Gastroesophageal sphincter (tissue), 4 donors: ENCODE results near the gene BNIP2. TPM values are rescaled to one million over a fixed set of nuclear protein-coding genes. Genes with fewer than 3 reads are reported as not detected.

Source experiments
- ATAC-seq: fragments of 150-250 bp; one replicate; pipeline ENCODE4 v1.9.1; 2016; ENCODE audit warnings: mild to moderate bottlenecking, moderate library complexity
- H3K27ac ChIP-seq, 4 donors: fragments of 200-600 bp; sonication (generic) in 3 of 4; 1 replicate in 3 of 4; 2 replicates in 1 of 4; pipeline ENCODE4 v1.5.1; 2016 to 2019
- H3K27me3 ChIP-seq: fragments of 200-600 bp; sonication (generic); one replicate; pipeline ENCODE4 v1.5.1; 2019
- H3K36me3 ChIP-seq, 2 donors: fragments of 200-600 bp; sonication (generic); one replicate each; pipeline ENCODE4 v1.5.1; 2019; ENCODE audit warnings: control low read depth in 1 of 2
- H3K4me1 ChIP-seq, 3 donors: fragments of 200-600 bp; sonication (generic); 1 replicate in 2 of 3; 2 replicates in 1 of 3; pipeline ENCODE4 v1.5.1; 2016 to 2019; ENCODE audit warnings: control low read depth in 2 of 3
- H3K4me3 ChIP-seq, 2 donors: fragments of 200-600 bp; sonication (generic); one replicate each; pipeline ENCODE4 v1.5.1; 2019; ENCODE audit warnings: mild to moderate bottlenecking in 1 of 2, moderate library complexity in 1 of 2
- H3K9me3 ChIP-seq, 3 donors: fragments of 200-600 bp; sonication (generic); one replicate each; pipeline ENCODE4 v1.5.1; 2017 to 2019; ENCODE audit warnings: control low read depth in 2 of 3
- CTCF ChIP-seq, 4 experiments: fragments of 200-600 bp in 2 of 4; fragments of 450-650 bp in 2 of 4; sonication (generic) in 1 of 4; IDR thresholded peaks; one replicate each; pipeline ENCODE4 v1.5.1; 2017 to 2019; ENCODE audit warnings: antibody characterized with exemption in 4 of 4, mild to moderate bottlenecking in 2 of 4, moderate library complexity in 2 of 4
- EP300 ChIP-seq: sonication (generic); formaldehyde crosslinking; IDR thresholded peaks from one replicate; pipeline ENCODE4 v1.6.1; 2017; ENCODE audit warnings: antibody characterized with exemption, mild to moderate bottlenecking
- POLR2A ChIP-seq, 2 donors: fragments of 450-650 bp; IDR thresholded peaks; one replicate each; pipeline ENCODE4 v1.6.1; 2017; ENCODE audit warnings: antibody characterized with exemption in 2 of 2, mild to moderate bottlenecking in 2 of 2, moderate library complexity in 1 of 2
- POLR2AphosphoS5 ChIP-seq: sonication (generic); formaldehyde crosslinking; IDR thresholded peaks from one replicate; pipeline ENCODE4 v1.6.1; 2017; ENCODE audit warnings: antibody characterized with exemption
- WGBS, 2 donors: methylation state at CpG; one replicate each; pipeline ENCODE4 v1.1.5; 2018; ENCODE audit warnings: low coverage in 1 of 2; 5-methylcytosine and 5-hydroxymethylcytosine counted together
- total RNA-seq, 4 donors: library from RNA; depleted of rRNA; stranded (reverse); fragments of >200 nt; gene quantifications; one replicate each; pipeline ENCODE4 v1.1.0, GENCODE V29; 2016

BNIP2 gene
- total RNA-seq, 4 donors from 2014 or later, result 172 to 218 (median 190) TPM

GRCh38 chr15:59691194-59691805 lies 2.2 kb upstream of the BNIP2 start:
- TF ChIP-seq CTCF (IDR thresholded peaks at IDR 0.05), result peak; percentile 38 to 76 (median 64)
- no peak for TF ChIP-seq EP300
- no peak for TF ChIP-seq POLR2A (IDR thresholded peaks at IDR 0.05)
- Histone ChIP-seq H3K36me3 (peaks cover 0 to 6% of the 10 kb centered on the region in 2 donors), H3K27me3 (no peaks in the 10 kb centered on the region), H3K4me1 (peaks cover 5 to 36% (median 8%) of the 10 kb centered on the region in 3 donors), H3K4me3 (no peak overlapping the region), H3K27ac (peak overlapping the region in 3 of 4 donors; percentile 9 to 99 (median 99)), H3K9me3 (no peaks in the 10 kb centered on the region)
- 27 to 33% methylated on average over 1 of the region's 1 CpG for WGBS, 2 donors
- no peak for ATAC-seq

- Histone ChIP-seq H3K36me3 (peaks cover 0 to 11% of the 10 kb centered on the region in 2 donors), H3K27ac (peak overlapping the region; percentile 86 to 99 (median 98)), H3K4me3 (peak overlapping the region; percentile 75 to 96), H3K4me1 (peaks cover 5 to 52% (median 8%) of the 10 kb centered on the region in 3 donors), H3K27me3 (no peaks in the 10 kb centered on the region), H3K9me3 (no peaks in the 10 kb centered on the region)
- TF ChIP-seq POLR2AphosphoS5, result peak; percentile 0
- no peak for TF ChIP-seq EP300
- TF ChIP-seq CTCF (IDR thresholded peaks at IDR 0.05), result no peak
- TF ChIP-seq POLR2A (IDR thresholded peaks at IDR 0.05), result no peak
- 0 to 3% methylated on average over 23 to 25 of the region's 25 CpGs for WGBS, 2 donors
- peak; percentile 76 for ATAC-seq
Measured at GRCh38 chr15:59689626-59690236, 611 bp upstream of the BNIP2 start.

GRCh38 chr15:59688423-59688781 lies 718 bp downstream of the BNIP2 start:
- H3K27ac ChIP-seq, result peak overlapping the region; percentile 93 to 99 (median 98)
- no peaks in the 10 kb centered on the region for H3K9me3 ChIP-seq
- H3K4me3 ChIP-seq, result peak overlapping the region; percentile 75 to 96
- H3K27me3 ChIP-seq, result no peaks in the 10 kb centered on the region
- no peak for ATAC-seq
- WGBS, 2 donors, result 0% methylated on average over 5 to 13 of the region's 15 CpGs
- peaks cover 5 to 63% (median 8%) of the 10 kb centered on the region in 3 donors for H3K4me1 ChIP-seq
- H3K36me3 ChIP-seq, result peaks cover 0 to 13% of the 10 kb centered on the region in 2 donors
- TF ChIP-seq POLR2A (IDR thresholded peaks at IDR 0.05), result peak in 1 of 2 donors; percentile 14
- TF ChIP-seq CTCF (IDR thresholded peaks at IDR 0.05), result no peak

GRCh38 chr15:59687836-59688235 lies 1.3 kb downstream of the BNIP2 start:
- Histone ChIP-seq H3K27me3 (no peaks in the 10 kb centered on the region), H3K9me3 (no peaks in the 10 kb centered on the region), H3K4me3 (peak overlapping the region; percentile 75 to 96), H3K36me3 (peaks cover 0 to 15% of the 10 kb centered on the region in 2 donors), H3K27ac (peak overlapping the region; percentile 93 to 99 (median 98)), H3K4me1 (peaks cover 5 to 64% (median 8%) of the 10 kb centered on the region in 3 donors)
- no peak for TF ChIP-seq CTCF (IDR thresholded peaks at IDR 0.05)
- no peak for TF ChIP-seq POLR2AphosphoS5
- no peak for TF ChIP-seq EP300
- no peak for TF ChIP-seq POLR2A (IDR thresholded peaks at IDR 0.05)
- no peak for ATAC-seq
- 16 to 28% methylated on average over 4 to 5 of the region's 5 CpGs for WGBS, 2 donors

GRCh38 chr15:59686389-59686788 lies 2.7 kb downstream of the BNIP2 start:
- Histone ChIP-seq H3K27ac (peak overlapping the region in 1 of 4 donors; percentile 28), H3K4me1 (peaks cover 5 to 63% (median 8%) of the 10 kb centered on the region in 3 donors), H3K27me3 (no peaks in the 10 kb centered on the region), H3K4me3 (no peak overlapping the region), H3K36me3 (peaks cover 0 to 25% of the 10 kb centered on the region in 2 donors), H3K9me3 (no peaks in the 10 kb centered on the region)
- 39 to 56% methylated on average over 4 to 6 of the region's 7 CpGs for WGBS, 2 donors
- TF ChIP-seq CTCF (IDR thresholded peaks at IDR 0.05) (no peak), EP300 (no peak), POLR2A (IDR thresholded peaks at IDR 0.05) (no peak), POLR2AphosphoS5 (no peak)
- ATAC-seq, result no peak
